CD14-positive monocyte (primary cell): ENCODE measurements around the gene RANBP1. TPM values are rescaled to one million over a fixed set of nuclear protein-coding genes. Genes with fewer than 3 reads are reported as not detected.

ENCODE experiments used
- DNase-seq, 3 donors: peaks; one replicate each; pipeline ENCODE4 v3.0.0-alpha.2; 2011 to 2022
- H2AFZ ChIP-seq: 2 replicates; pipeline ENCODE4 v1.6.0; 2012; ENCODE audit warnings: mild to moderate bottlenecking, low read depth, low read length, inconsistent platforms; ENCODE audit not compliant: insufficient read depth, poor library complexity, severe bottlenecking
- H3K27ac ChIP-seq, 2 donors: 1 replicate in 1 of 2; 2 replicates in 1 of 2; pipeline ENCODE4 v1.5.1; 2012 to 2013; ENCODE audit warnings: low read length in 2 of 2, control low read depth in 1 of 2, inconsistent platforms in 1 of 2, low read depth in 1 of 2, mild to moderate bottlenecking in 1 of 2
- H3K27me3 ChIP-seq, 2 donors: one replicate each; pipeline versions ENCODE4 v1.6.0 to v1.6.1; 2011 to 2013; ENCODE audit warnings: low read length in 2 of 2; ENCODE audit not compliant: control insufficient read depth in 2 of 2, insufficient read depth in 2 of 2
- H3K36me3 ChIP-seq, 2 donors: replicated peaks in 1 of 2; 1 replicate in 1 of 2; 2 replicates in 1 of 2; pipeline versions ENCODE4 v1.5.1 to v1.6.1; 2012 to 2013; ENCODE audit warnings: low read length in 2 of 2, control low read depth in 1 of 2, inconsistent platforms in 1 of 2, mild to moderate bottlenecking in 1 of 2; ENCODE audit not compliant: insufficient read depth in 2 of 2, control insufficient read depth in 1 of 2
- H3K4me1 ChIP-seq, 2 donors: 1 replicate in 1 of 2; 2 replicates in 1 of 2; pipeline versions ENCODE4 v1.5.1 to v1.6.1; 2012 to 2013; ENCODE audit warnings: low read length in 2 of 2, control low read depth in 1 of 2, inconsistent platforms in 1 of 2, mild to moderate bottlenecking in 1 of 2, moderate library complexity in 1 of 2; ENCODE audit not compliant: insufficient read depth in 2 of 2, control insufficient read depth in 1 of 2
- H3K4me2 ChIP-seq: replicated peaks from 2 replicates; pipeline ENCODE3; 2012; ENCODE audit warnings: low read length, moderate library complexity, mild to moderate bottlenecking; ENCODE audit not compliant: poor library complexity, severe bottlenecking; ENCODE audit errors: extremely low read depth
- H3K4me3 ChIP-seq, 3 experiments: fragments of 200-600 bp in 1 of 3; sonication (generic) in 1 of 3; replicated peaks in 1 of 3; 1 replicate in 2 of 3; 2 replicates in 1 of 3; pipeline ENCODE4 v1.5.1; 2011 to 2013; ENCODE audit warnings: low read length in 3 of 3, mild to moderate bottlenecking in 3 of 3, control low read depth in 2 of 3, low read depth in 2 of 3, inconsistent platforms in 1 of 3, moderate library complexity in 1 of 3
- H3K79me2 ChIP-seq: 2 replicates; pipeline ENCODE4 v1.6.0; 2012; ENCODE audit warnings: mild to moderate bottlenecking, control low read depth, inconsistent platforms, low read length, moderate library complexity; ENCODE audit not compliant: insufficient read depth
- H3K9ac ChIP-seq: 2 replicates; pipeline ENCODE4 v1.6.0; 2017; ENCODE audit warnings: low read length, mild to moderate bottlenecking; ENCODE audit not compliant: insufficient read depth, poor library complexity, severe bottlenecking
- H3K9me3 ChIP-seq, 2 donors: replicated peaks in 1 of 2; 1 replicate in 1 of 2; 2 replicates in 1 of 2; pipeline versions ENCODE4 v1.5.1 to v1.6.1; 2012 to 2013; ENCODE audit warnings: low read length in 2 of 2, control low read depth in 1 of 2; ENCODE audit not compliant: control insufficient read depth in 1 of 2, insufficient read depth in 1 of 2
- H4K20me1 ChIP-seq: 2 replicates; pipeline ENCODE4 v1.6.0; 2012; ENCODE audit warnings: mild to moderate bottlenecking, low read length, control low read depth, moderate library complexity; ENCODE audit not compliant: insufficient read depth
- H3K27ac Mint-ChIP-seq, 7 donors: one replicate each; pipeline ENCODE4 v1.8.0; 2020; ENCODE audit warnings: mild to moderate bottlenecking in 7 of 7, mixed read lengths in 7 of 7, moderate library complexity in 6 of 7, inconsistent platforms in 2 of 7
- H3K27me3 Mint-ChIP-seq, 3 donors: one replicate each; pipeline ENCODE4 v1.8.0; 2021 to 2022; ENCODE audit warnings: low read depth in 3 of 3, mild to moderate bottlenecking in 3 of 3, mixed read lengths in 3 of 3, moderate library complexity in 3 of 3, inconsistent platforms in 1 of 3
- H3K36me3 Mint-ChIP-seq, 2 donors: one replicate each; pipeline ENCODE4 v1.8.0; 2020; ENCODE audit warnings: mixed read lengths in 2 of 2, inconsistent platforms in 1 of 2, mild to moderate bottlenecking in 1 of 2
- H3K4me1 Mint-ChIP-seq: one replicate; pipeline ENCODE4 v1.8.0; 2020; ENCODE audit warnings: mild to moderate bottlenecking, mixed read lengths
- H3K4me3 Mint-ChIP-seq, 2 donors: one replicate each; pipeline ENCODE4 v1.8.0; 2020; ENCODE audit warnings: mild to moderate bottlenecking in 2 of 2, mixed read lengths in 2 of 2, moderate library complexity in 1 of 2
- H3K9me3 Mint-ChIP-seq, 7 donors: one replicate each; pipeline ENCODE4 v1.8.0; 2020 to 2022; ENCODE audit warnings: mixed read lengths in 7 of 7, mild to moderate bottlenecking in 6 of 7, moderate library complexity in 6 of 7, inconsistent platforms in 2 of 7
- WGBS: methylation state at CpG from one replicate; pipeline ENCODE4 v1.1.5; 2013; ENCODE audit warnings: missing lambda C conversion rate; ENCODE audit not compliant: insufficient coverage; 5-methylcytosine and 5-hydroxymethylcytosine counted together
- intact Hi-C, 2 donors: fragments of 100-400 bp; cut with micrococcal nuclease; formaldehyde crosslinking; loops; one replicate each; pipeline versions ENCODE4 v1.15.0 to v1.15.1; 2023
- polyA plus RNA-seq, 3 donors: library from polyadenylated mRNA; depleted of rRNA in 1 of 3; unstranded in 2 of 3; stranded (reverse) in 1 of 3; fragments of 300-500 nt in 2 of 3; fragments of >200 nt in 1 of 3; fragmentation: Illumina TruSeq in 2 of 3; gene quantifications; 1 replicate in 2 of 3; 2 replicates in 1 of 3; pipeline ENCODE4 v1.2.3, GENCODE V29; 2012 to 2021
- TF ChIP-seq, protein P1 (sequence below): fragments of 200-600 bp; IDR thresholded peaks from one replicate; pipeline ENCODE4 v1.8.0; 2022; ENCODE audit warnings: antibody characterized with exemption, mild to moderate bottlenecking

Gene RANBP1
- polyA plus RNA-seq, 3 donors, result 45.0 to 52.3 (median 47.4) TPM

DNA sequence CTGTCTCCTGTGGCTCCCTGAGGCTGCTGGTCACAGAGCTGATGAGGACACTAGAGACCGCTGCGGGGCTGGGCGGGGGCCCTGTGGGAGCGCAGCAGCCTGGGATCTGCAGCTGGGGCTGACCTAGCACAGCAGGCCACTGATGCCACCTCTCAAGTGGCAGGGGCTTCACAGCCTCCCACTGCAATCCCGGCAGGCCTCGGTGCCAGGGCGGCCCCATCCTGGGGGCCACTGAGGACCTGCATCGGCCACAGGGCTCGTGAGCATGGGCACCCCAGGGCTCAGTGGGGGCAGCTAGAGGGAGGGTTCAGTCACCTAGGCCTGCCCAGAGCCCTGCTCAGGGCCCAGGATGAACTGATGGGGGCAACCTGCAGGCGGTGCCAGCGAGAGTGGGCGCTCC lies 49.5 kb downstream of the RANBP1 start:
- Histone ChIP-seq H3K79me2 (no peaks in the 10 kb centered on the region), H3K4me2 (no peak overlapping the region), H3K9ac (no peak overlapping the region), H3K27me3 (no peaks in the 10 kb centered on the region), H3K27ac (no peak overlapping the region), H3K9me3 (no peaks in the 10 kb centered on the region), H3K4me1 (no peaks in the 10 kb centered on the region), H4K20me1 (no peaks in the 10 kb centered on the region), H3K36me3 (no peaks in the 10 kb centered on the region), H2AFZ (no peak overlapping the region), H3K4me3 (no peak overlapping the region)
- TF ChIP-seq, protein P1, sequence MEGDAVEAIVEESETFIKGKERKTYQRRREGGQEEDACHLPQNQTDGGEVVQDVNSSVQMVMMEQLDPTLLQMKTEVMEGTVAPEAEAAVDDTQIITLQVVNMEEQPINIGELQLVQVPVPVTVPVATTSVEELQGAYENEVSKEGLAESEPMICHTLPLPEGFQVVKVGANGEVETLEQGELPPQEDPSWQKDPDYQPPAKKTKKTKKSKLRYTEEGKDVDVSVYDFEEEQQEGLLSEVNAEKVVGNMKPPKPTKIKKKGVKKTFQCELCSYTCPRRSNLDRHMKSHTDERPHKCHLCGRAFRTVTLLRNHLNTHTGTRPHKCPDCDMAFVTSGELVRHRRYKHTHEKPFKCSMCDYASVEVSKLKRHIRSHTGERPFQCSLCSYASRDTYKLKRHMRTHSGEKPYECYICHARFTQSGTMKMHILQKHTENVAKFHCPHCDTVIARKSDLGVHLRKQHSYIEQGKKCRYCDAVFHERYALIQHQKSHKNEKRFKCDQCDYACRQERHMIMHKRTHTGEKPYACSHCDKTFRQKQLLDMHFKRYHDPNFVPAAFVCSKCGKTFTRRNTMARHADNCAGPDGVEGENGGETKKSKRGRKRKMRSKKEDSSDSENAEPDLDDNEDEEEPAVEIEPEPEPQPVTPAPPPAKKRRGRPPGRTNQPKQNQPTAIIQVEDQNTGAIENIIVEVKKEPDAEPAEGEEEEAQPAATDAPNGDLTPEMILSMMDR, result no peak
- intact Hi-C loops, result no loop called here
- Mint-ChIP-seq H3K27me3 (peaks cover 0 to 4% (median 1%) of the 10 kb centered on the region in 3 donors), H3K27ac (no peak overlapping the region), H3K36me3 (no peaks in the 10 kb centered on the region), H3K9me3 (peaks cover 0 to 5% (median 2%) of the 10 kb centered on the region in 7 donors), H3K4me3 (no peak overlapping the region), H3K4me1 (no peaks in the 10 kb centered on the region)
- DNase-seq, result no peak
- WGBS, result 99% methylated on average over 9 of the region's 12 CpGs

DNA sequence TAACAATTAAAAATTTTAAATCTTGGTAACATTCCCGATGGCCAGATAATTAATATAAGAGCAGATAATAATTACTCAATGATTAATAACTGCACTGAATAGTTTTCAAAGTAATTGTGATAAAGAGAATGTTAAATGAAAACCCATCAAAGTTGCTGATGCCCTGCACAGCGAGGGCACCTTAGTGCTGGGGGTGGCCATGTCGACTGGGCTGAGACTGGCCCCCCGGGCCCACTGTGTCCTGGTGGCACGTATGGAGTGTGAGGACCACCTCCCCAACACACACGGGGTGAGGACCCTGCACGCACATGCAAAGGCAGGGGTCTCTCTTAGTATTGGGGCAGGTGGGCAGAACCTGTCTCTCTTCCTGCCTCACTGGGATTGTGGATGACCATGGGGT lies 50.0 kb downstream of the RANBP1 start:
- Histone ChIP-seq H3K4me3 (no peak overlapping the region), H3K9ac (no peak overlapping the region), H4K20me1 (no peaks in the 10 kb centered on the region), H3K4me1 (no peaks in the 10 kb centered on the region), H3K36me3 (no peaks in the 10 kb centered on the region), H2AFZ (no peak overlapping the region), H3K27ac (no peak overlapping the region), H3K9me3 (no peaks in the 10 kb centered on the region), H3K4me2 (no peak overlapping the region), H3K27me3 (no peaks in the 10 kb centered on the region), H3K79me2 (no peaks in the 10 kb centered on the region)
- Mint-ChIP-seq H3K4me1 (no peaks in the 10 kb centered on the region), H3K9me3 (peaks cover 0 to 5% (median 2%) of the 10 kb centered on the region in 7 donors), H3K27me3 (peaks cover 0 to 2% (median 1%) of the 10 kb centered on the region in 3 donors), H3K36me3 (no peaks in the 10 kb centered on the region), H3K27ac (peak overlapping the region in 1 of 7 donors; percentile 68), H3K4me3 (no peak overlapping the region)
- intact Hi-C loops, result no loop called here
- TF ChIP-seq, protein P1, result no peak
- no CpG with 5 or more reads among the region's 7 CpGs for WGBS
- no peak for DNase-seq
